HG03095 (cell line): Measurements from ENCODE around the gene MYH15.

Experiments
- ATAC-seq: cut with Tn5 transposase; IDR thresholded peaks from one replicate; pipeline ENCODE4 v1.9.1; 2021; ENCODE audit warnings: moderate library complexity; ENCODE audit not compliant: unreplicated experiment

The MYH15 gene

GRCh38 chr3:108342837-108343486 lies 167.4 kb downstream of the MYH15 start:
- ATAC-seq, result peak; percentile 57

- no peak for ATAC-seq
These were observed 168.5 kb downstream of the MYH15 start for GRCh38 chr3:108341911-108342310.

GRCh38 chr3:108338901-108339545 lies 171.4 kb downstream of the MYH15 start:
- ATAC-seq, result no peak

GRCh38 chr3:108334701-108335100 lies 175.7 kb downstream of the MYH15 start:
- no peak for ATAC-seq

GRCh38 chr3:108333961-108334360 lies 176.4 kb downstream of the MYH15 start:
- ATAC-seq, result no peak

GRCh38 chr3:108331792-108332191 lies 178.6 kb downstream of the MYH15 start:
- no peak for ATAC-seq
